ENCODE results near the gene CALCB.
"Not testable (repeated sequence)": the region's sequence is repeated elsewhere in the genome, so short reads cannot be mapped to it uniquely, and the experiment has no call there.

The CALCB gene

GRCh38 chr11:15057329-15057728 lies 16.1 kb upstream of the CALCB start:
- no peak overlapping the region for H3K4me3 ChIP-seq (ENCODE audit: low read length)
- TF ChIP-seq, protein P1, sequence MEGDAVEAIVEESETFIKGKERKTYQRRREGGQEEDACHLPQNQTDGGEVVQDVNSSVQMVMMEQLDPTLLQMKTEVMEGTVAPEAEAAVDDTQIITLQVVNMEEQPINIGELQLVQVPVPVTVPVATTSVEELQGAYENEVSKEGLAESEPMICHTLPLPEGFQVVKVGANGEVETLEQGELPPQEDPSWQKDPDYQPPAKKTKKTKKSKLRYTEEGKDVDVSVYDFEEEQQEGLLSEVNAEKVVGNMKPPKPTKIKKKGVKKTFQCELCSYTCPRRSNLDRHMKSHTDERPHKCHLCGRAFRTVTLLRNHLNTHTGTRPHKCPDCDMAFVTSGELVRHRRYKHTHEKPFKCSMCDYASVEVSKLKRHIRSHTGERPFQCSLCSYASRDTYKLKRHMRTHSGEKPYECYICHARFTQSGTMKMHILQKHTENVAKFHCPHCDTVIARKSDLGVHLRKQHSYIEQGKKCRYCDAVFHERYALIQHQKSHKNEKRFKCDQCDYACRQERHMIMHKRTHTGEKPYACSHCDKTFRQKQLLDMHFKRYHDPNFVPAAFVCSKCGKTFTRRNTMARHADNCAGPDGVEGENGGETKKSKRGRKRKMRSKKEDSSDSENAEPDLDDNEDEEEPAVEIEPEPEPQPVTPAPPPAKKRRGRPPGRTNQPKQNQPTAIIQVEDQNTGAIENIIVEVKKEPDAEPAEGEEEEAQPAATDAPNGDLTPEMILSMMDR (conservative IDR thresholded peaks at IDR 0.05; ENCODE audit: low read depth, low read length): no peak
- no peak for DNase-seq (ENCODE audit: low read depth)

DNA sequence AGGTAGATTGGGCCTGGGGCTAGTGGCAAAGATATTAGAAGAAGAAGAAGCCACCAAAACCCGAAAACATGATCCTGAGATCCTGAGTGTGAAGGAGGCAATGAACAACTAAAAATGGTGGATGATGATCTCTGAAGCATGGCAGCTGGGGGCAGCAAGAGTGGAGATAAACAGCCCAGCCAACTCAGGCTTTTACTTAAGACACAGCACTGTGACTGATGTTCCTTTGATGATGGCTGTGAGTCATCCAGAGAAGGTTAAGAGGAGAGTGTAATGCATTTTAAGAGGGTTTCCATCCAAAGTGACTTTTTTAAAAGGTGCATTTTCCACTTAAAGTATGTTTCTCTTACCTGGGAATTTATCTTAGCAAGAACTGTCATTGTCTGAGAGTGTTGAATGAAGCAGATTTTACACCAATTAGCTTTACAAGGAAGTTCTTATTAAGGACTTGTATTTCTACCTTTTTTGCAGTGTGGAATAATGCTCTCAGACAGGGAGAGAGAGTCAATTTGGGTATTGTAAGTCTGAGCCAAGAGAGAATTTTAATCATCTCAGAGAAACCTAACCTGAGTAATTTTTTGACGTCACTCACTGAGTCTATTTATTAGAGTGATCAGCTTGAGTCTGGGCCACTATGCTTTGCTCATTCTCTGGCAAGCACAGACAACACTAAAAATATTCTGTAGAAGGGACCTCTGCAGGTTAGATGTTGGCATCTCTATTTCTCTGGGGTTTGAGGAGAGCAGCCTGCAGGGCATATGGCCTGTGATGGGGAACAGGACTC lies 14.1 kb upstream of the CALCB start:
- TF ChIP-seq, protein P1 (conservative IDR thresholded peaks at IDR 0.05; ENCODE audit: low read depth, low read length): no peak
- no peak for DNase-seq (ENCODE audit: low read depth)
- H3K4me3 ChIP-seq (ENCODE audit: low read length): no peak overlapping the region

DNA sequence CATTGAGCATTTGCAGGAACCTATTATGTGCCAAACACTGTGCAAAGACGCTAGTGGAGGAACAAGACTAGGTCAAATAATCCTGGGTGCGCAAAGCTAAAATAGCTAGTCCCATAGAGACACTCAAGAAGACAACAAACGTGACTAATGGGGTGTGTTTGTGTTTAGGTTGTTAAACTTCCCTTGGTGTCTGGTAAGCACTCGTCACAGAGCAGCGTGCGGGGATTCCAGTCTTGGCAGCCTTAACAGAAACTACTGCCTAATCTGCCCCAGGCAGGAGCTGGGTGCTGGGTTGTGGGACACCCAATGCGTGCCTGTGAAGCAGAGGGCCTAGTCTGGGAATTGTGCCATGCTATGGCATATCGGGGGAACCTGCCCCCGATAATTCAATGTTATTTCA lies 10.8 kb upstream of the CALCB start:
- DNase-seq (ENCODE audit: low read depth): no peak
- TF ChIP-seq, protein P1 (conservative IDR thresholded peaks at IDR 0.05; ENCODE audit: low read depth, low read length): no peak

DNA sequence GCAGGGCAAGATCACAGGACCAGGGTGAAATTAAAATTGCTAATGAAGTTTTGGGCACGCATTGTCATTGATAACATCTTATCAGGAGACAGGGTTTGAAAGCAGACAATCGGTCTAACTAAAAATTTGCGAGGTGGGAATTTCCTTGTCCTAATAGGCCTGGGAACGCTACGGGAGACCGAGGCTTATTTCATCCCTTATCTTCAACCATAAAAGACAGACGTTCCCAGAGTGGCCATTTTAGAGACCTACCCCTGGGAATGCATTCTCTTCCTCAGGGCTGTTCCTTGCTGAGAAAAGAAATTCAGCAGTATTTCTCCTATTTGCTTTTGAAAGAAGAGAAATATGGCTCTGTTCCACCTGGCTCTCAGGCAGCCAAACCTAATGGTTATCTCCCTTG lies 3.6 kb upstream of the CALCB start:
- not testable (repeated sequence) for H3K4me3 ChIP-seq (ENCODE audit: low read length); DNase-seq (ENCODE audit: low read depth)

More for the DNA sequence above, 10.8 kb upstream of the CALCB start:
- no peak overlapping the region for H3K4me3 ChIP-seq (ENCODE audit: low read length)

DNA sequence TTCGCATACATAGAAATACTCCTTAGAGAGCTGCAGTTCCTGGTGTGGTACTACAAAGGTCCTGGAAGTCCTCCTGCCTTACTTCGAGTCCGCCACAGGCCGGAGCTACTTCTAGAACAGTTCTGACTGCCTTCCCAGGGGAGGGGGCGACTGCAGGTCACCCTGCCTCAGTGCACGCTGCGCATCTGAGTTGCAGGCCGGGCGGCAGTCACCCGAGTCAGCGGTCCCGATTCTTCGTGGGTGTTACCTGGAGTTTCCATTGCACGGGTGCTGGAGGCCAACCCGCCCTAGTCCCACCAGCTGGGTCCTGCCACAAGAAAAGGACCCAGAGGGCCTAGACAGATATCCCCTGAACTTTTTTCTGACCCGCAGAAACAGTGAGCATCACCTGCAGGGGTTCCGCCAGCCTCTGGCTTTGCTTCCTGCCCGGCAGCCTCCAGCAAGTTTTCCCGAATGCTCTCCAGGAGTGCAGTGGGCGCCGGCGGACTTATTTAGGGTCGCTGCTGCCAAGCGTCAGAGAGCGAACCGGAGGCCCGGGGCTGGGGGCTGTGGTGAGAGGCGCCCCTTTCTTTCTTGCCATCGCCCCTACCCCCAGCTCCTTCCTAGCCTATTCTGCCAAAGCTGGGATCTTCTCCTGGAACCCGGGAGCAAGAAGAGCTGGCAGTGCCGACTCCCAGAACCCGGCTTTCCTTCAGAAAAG lies 1.7 kb upstream of the CALCB start:
- DNase-seq (ENCODE audit: low read depth): no peak
- no peak overlapping the region for H3K4me3 ChIP-seq (ENCODE audit: low read length)
- TF ChIP-seq, protein P1 (conservative IDR thresholded peaks at IDR 0.05; ENCODE audit: low read depth, low read length): no peak

DNA sequence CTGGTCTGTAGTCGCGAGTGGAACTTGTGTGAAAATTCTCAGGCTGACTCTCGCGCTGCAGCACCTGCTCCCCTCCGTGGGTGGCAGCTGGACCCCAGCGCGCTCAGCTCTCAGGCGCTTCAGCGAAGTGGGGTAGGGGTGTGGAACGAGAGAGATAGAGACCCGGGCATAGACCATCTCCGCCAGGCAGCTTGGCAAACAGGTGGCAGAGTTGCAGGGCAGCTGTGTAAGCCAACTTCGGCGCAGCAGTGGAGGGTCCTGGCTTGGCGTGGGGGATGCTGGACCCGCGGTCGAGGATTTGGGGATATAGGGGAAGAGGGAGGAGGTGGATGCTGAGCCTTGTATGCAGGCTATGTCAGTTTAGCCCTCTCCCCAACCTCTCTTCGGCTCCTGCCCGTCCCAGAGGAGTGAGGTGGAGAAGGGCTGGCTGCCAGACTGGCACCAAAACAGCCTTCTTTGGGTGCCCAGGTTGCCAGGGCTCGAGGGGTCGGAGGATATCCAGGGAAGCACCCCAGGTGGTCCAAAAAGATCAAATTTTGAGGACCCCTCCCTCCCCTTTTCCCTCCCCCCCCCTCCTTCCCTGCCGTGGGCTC lies 746 bp upstream of the CALCB start:
- no peak overlapping the region for H3K4me3 ChIP-seq (ENCODE audit: low read length)
- no peak for DNase-seq (ENCODE audit: low read depth)
- TF ChIP-seq, protein P1 (conservative IDR thresholded peaks at IDR 0.05; ENCODE audit: low read depth, low read length): no peak

DNA sequence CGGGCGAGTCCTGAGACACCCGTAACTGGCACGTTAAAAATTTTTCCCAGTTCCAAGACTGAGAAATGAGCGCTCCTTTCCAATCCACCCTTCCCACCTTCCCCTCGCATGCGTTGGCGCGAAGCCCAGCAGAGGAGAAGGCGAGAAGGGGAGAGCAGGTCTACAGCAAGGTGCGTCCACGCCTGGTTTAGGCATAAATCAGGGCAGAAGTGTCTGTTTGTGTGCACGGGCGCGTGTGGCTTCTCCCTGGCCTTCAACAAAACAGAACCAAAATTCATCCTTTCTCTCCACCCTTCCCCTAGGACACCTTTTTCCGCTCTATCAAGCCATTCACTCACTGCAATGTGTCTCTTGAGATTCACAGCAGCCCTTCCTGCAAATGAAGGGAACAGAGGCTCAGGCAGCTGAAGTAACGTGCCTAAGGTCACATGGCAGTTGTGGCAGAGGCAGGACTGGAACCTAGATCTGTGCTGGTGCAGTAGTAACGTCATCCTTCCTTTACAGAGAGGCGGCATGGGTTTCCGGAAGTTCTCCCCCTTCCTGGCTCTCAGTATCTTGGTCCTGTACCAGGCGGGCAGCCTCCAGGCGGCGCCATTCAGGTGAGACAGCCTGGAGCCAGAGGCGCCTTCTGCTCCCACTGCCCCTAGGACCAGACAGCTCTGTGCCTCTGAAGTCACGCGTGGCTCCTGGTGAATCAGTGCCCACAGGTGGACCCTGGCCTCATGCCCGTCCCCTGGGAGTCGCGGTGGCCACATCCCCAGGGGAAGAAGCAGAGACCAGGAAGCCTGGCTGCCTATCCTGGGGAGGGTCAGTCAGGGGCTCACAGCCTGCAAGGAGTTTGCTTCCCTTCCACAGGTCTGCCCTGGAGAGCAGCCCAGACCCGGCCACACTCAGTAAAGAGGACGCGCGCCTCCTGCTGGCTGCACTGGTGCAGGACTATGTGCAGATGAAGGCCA lies 1.1 kb downstream of the CALCB start:
- peak overlapping the region; percentile 43 for H3K4me3 ChIP-seq (ENCODE audit: low read length)
- TF ChIP-seq, protein P1 (conservative IDR thresholded peaks at IDR 0.05; ENCODE audit: low read depth, low read length): peak; percentile 91

More for the DNA sequence above, 1.1 kb downstream of the CALCB start:
- peak; percentile 34 for DNase-seq (ENCODE audit: low read depth)

All from retinal pigment epithelial cell (primary cell).